ENCODE measurements around the gene TSPAN33.

DNA sequence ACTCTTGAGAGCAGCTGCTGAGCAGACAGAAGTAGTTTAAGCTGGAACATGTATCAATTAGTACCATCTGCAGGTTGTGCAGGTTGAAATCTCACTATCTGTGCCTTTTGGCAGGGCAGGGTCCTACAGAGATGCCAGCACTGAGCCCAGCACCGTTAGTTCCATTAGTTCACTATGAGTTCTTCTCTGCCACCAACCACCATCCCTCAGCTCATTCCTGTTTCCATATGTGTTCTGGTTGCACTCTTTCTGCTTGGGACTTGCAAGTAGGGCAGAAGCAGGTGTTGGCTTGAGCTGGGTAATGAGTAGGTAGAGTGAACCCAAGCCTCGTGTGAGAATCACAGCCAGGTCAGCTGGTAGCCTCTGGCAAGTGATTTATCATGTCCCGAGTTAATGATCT, 46.8 kb downstream of the TSPAN33 start:
- no peak for TF ChIP-seq EZH2 (IDR thresholded peaks at IDR 0.05; ENCODE audit: borderline replicate concordance, low read depth, low read length, severe bottlenecking)
- TF ChIP-seq, protein P1, sequence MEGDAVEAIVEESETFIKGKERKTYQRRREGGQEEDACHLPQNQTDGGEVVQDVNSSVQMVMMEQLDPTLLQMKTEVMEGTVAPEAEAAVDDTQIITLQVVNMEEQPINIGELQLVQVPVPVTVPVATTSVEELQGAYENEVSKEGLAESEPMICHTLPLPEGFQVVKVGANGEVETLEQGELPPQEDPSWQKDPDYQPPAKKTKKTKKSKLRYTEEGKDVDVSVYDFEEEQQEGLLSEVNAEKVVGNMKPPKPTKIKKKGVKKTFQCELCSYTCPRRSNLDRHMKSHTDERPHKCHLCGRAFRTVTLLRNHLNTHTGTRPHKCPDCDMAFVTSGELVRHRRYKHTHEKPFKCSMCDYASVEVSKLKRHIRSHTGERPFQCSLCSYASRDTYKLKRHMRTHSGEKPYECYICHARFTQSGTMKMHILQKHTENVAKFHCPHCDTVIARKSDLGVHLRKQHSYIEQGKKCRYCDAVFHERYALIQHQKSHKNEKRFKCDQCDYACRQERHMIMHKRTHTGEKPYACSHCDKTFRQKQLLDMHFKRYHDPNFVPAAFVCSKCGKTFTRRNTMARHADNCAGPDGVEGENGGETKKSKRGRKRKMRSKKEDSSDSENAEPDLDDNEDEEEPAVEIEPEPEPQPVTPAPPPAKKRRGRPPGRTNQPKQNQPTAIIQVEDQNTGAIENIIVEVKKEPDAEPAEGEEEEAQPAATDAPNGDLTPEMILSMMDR (IDR thresholded peaks at IDR 0.05; ENCODE audit: borderline replicate concordance, extremely low read depth, low read length, poor library complexity, severe bottlenecking): no peak
